KOPT-K1 (cell line): ENCODE data around the gene ATF3.
"Not testable (repeated sequence)": the region's sequence is repeated elsewhere in the genome, so short reads cannot be mapped to it uniquely, and the experiment has no call there.

ENCODE experiments used
- H3K27ac ChIP-seq: fragments of 200-600 bp; sonication (generic); 2 replicates; pipeline ENCODE4 v1.5.1; 2016; ENCODE audit warnings: antibody characterized with exemption, mild to moderate bottlenecking, low read depth, low read length; ENCODE audit not compliant: poor library complexity, severe bottlenecking
- H3K36me3 ChIP-seq: fragments of 200-600 bp; sonication (generic); 2 replicates; pipeline ENCODE4 v1.5.1; 2017; ENCODE audit warnings: antibody characterized with exemption, mild to moderate bottlenecking, low read length, moderate library complexity; ENCODE audit not compliant: insufficient read depth
- H3K9me3 ChIP-seq: fragments of 200-600 bp; sonication (generic); 2 replicates; pipeline ENCODE4 v1.5.1; 2017; ENCODE audit warnings: antibody characterized with exemption, low read length, mild to moderate bottlenecking; ENCODE audit not compliant: insufficient read depth, poor library complexity, severe bottlenecking

ATF3 gene

GRCh38 chr1:212643877-212644276 is 35.3 kb downstream of the ATF3 start:
- Histone ChIP-seq H3K27ac (peak overlapping the region; percentile 47), H3K9me3 (no peaks in the 10 kb centered on the region), H3K36me3 (no peaks in the 10 kb centered on the region)

GRCh38 chr1:212644866-212645545 is 36.4 kb downstream of the ATF3 start:
- Histone ChIP-seq H3K36me3 (no peaks in the 10 kb centered on the region), H3K9me3 (no peaks in the 10 kb centered on the region), H3K27ac (peak overlapping the region; percentile 47)

- no peaks in the 10 kb centered on the region for H3K36me3 ChIP-seq
- H3K27ac ChIP-seq: no peak overlapping the region
- H3K9me3 ChIP-seq: no peaks in the 10 kb centered on the region
Observed at GRCh38 chr1:212645546-212646543, 37.3 kb downstream of the ATF3 start.

GRCh38 chr1:212646588-212646987 is 38.0 kb downstream of the ATF3 start:
- Histone ChIP-seq H3K27ac (no peak overlapping the region), H3K9me3 (no peaks in the 10 kb centered on the region), H3K36me3 (no peaks in the 10 kb centered on the region)

- Histone ChIP-seq H3K9me3 (no peaks in the 10 kb centered on the region), H3K27ac (no peak overlapping the region), H3K36me3 (no peaks in the 10 kb centered on the region)
Observed at GRCh38 chr1:212647004-212647403, 38.4 kb downstream of the ATF3 start.

- Histone ChIP-seq H3K27ac (no peak overlapping the region), H3K9me3 (no peaks in the 10 kb centered on the region), H3K36me3 (no peaks in the 10 kb centered on the region)
Observed at GRCh38 chr1:212648431-212648830, 39.9 kb downstream of the ATF3 start.

- H3K36me3 ChIP-seq: no peaks in the 10 kb centered on the region
- H3K9me3 ChIP-seq: no peaks in the 10 kb centered on the region
- no peak overlapping the region for H3K27ac ChIP-seq
Observed at GRCh38 chr1:212649020-212649419, 40.5 kb downstream of the ATF3 start.

- Histone ChIP-seq H3K9me3 (no peaks in the 10 kb centered on the region), H3K36me3 (no peaks in the 10 kb centered on the region), H3K27ac (no peak overlapping the region)
Observed at GRCh38 chr1:212650228-212650627, 41.7 kb downstream of the ATF3 start.

GRCh38 chr1:212651521-212651920 is 43.0 kb downstream of the ATF3 start:
- Histone ChIP-seq H3K27ac (no peak overlapping the region), H3K36me3 (no peaks in the 10 kb centered on the region), H3K9me3 (no peaks in the 10 kb centered on the region)

GRCh38 chr1:212651977-212652376 is 43.4 kb downstream of the ATF3 start:
- no peak overlapping the region for H3K27ac ChIP-seq
- H3K9me3 ChIP-seq: no peaks in the 10 kb centered on the region
- no peaks in the 10 kb centered on the region for H3K36me3 ChIP-seq

- no peak overlapping the region for H3K27ac ChIP-seq
Observed at GRCh38 chr1:212652609-212653008, 44.0 kb downstream of the ATF3 start.

GRCh38 chr1:212655668-212656440 is 47.3 kb downstream of the ATF3 start:
- no peaks in the 10 kb centered on the region for H3K9me3 ChIP-seq
- no peak overlapping the region for H3K27ac ChIP-seq
- no peaks in the 10 kb centered on the region for H3K36me3 ChIP-seq

More at GRCh38 chr1:212652609-212653008, 44.0 kb downstream of the ATF3 start:
- Histone ChIP-seq H3K9me3 (no peaks in the 10 kb centered on the region), H3K36me3 (no peaks in the 10 kb centered on the region)

GRCh38 chr1:212656730-212657129 is 48.2 kb downstream of the ATF3 start:
- H3K27ac ChIP-seq: no peak overlapping the region
- no peaks in the 10 kb centered on the region for H3K9me3 ChIP-seq
- H3K36me3 ChIP-seq: no peaks in the 10 kb centered on the region

GRCh38 chr1:212658250-212658649 is 49.7 kb downstream of the ATF3 start:
- not testable (repeated sequence) for H3K36me3 ChIP-seq, H3K27ac ChIP-seq, H3K9me3 ChIP-seq
